ENCODE results near the gene RNF150. TPM values are rescaled to one million over a fixed set of nuclear protein-coding genes. Genes with fewer than 3 reads are reported as not detected.

Gene RNF150
- polyA plus RNA-seq, 3 donors: 0.21 TPM; not detected in 2

- H3K36me3 ChIP-seq (replicated peaks in 1 of 2; ENCODE audit: control insufficient read depth in 1 of 2, insufficient read depth in 2 of 2, low read length in 2 of 2): no peaks in the 10 kb centered on the region
- H3K79me2 ChIP-seq (ENCODE audit: insufficient read depth, low read length): no peaks in the 10 kb centered on the region
- H2AFZ ChIP-seq (ENCODE audit: insufficient read depth, low read depth, low read length, poor library complexity, severe bottlenecking): no peak overlapping the region
- no peaks in the 10 kb centered on the region for H3K9me3 ChIP-seq (replicated peaks in 1 of 2; ENCODE audit: control insufficient read depth in 1 of 2, insufficient read depth in 1 of 2, low read length in 2 of 2)
- no peak overlapping the region for H3K4me3 ChIP-seq (replicated peaks in 1 of 3; ENCODE audit: low read depth in 2 of 3, low read length in 3 of 3)
- H3K27ac ChIP-seq (ENCODE audit: low read depth in 1 of 2, low read length in 2 of 2): no peak overlapping the region
- no peak for DNase-seq
- Mint-ChIP-seq H3K9me3 (no peaks in the 10 kb centered on the region), H3K27me3 (ENCODE audit: low read depth in 3 of 3) (peaks cover 1 to 5% (median 2%) of the 10 kb centered on the region in 3 donors), H3K36me3 (no peaks in the 10 kb centered on the region), H3K4me3 (no peak overlapping the region), H3K4me1 (peaks cover 5% of the 10 kb centered on the region), H3K27ac (no peak overlapping the region)
- intact Hi-C loops (cut with micrococcal nuclease): loop anchor here in 1 of 2 donors (10.0 kb wide), 2 partner anchors 172 to 502 kb away; no protein-coding TSS in a partner anchor
- peaks cover 0 to 2% of the 10 kb centered on the region in 2 donors for H3K27me3 ChIP-seq (ENCODE audit: control insufficient read depth in 2 of 2, insufficient read depth in 2 of 2, low read length in 2 of 2)
- WGBS (ENCODE audit: insufficient coverage): 92% methylated on average over 3 of the region's 6 CpGs
- H3K9ac ChIP-seq (ENCODE audit: insufficient read depth, low read length, poor library complexity, severe bottlenecking): no peak overlapping the region
- no peaks in the 10 kb centered on the region for H3K4me1 ChIP-seq (ENCODE audit: control insufficient read depth in 1 of 2, insufficient read depth in 2 of 2, low read length in 2 of 2)
- no peak for TF ChIP-seq CTCF (IDR thresholded peaks at IDR 0.05)
- H3K4me2 ChIP-seq (replicated peaks; ENCODE audit: extremely low read depth, low read length, poor library complexity, severe bottlenecking): no peak overlapping the region
- H4K20me1 ChIP-seq (ENCODE audit: insufficient read depth, low read length): no peaks in the 10 kb centered on the region
Observed at GRCh38 chr4:140856621-140857062, 276.6 kb downstream of the RNF150 start.

GRCh38 chr4:140854168-140854567, 279.1 kb downstream of the RNF150 start:
- no peaks in the 10 kb centered on the region for H3K9me3 ChIP-seq (replicated peaks in 1 of 2; ENCODE audit: control insufficient read depth in 1 of 2, insufficient read depth in 1 of 2, low read length in 2 of 2)
- peaks cover 0 to 2% of the 10 kb centered on the region in 2 donors for H3K27me3 ChIP-seq (ENCODE audit: control insufficient read depth in 2 of 2, insufficient read depth in 2 of 2, low read length in 2 of 2)
- H3K4me1 ChIP-seq (ENCODE audit: control insufficient read depth in 1 of 2, insufficient read depth in 2 of 2, low read length in 2 of 2): peaks cover 4 to 5% of the 10 kb centered on the region in 2 donors
- 80% methylated on average over 1 of the region's 2 CpGs for WGBS (ENCODE audit: insufficient coverage)
- no peaks in the 10 kb centered on the region for H3K36me3 ChIP-seq (replicated peaks in 1 of 2; ENCODE audit: control insufficient read depth in 1 of 2, insufficient read depth in 2 of 2, low read length in 2 of 2)
- H3K9ac ChIP-seq (ENCODE audit: insufficient read depth, low read length, poor library complexity, severe bottlenecking): no peak overlapping the region
- TF ChIP-seq CTCF (IDR thresholded peaks at IDR 0.05): no peak
- H3K4me2 ChIP-seq (replicated peaks; ENCODE audit: extremely low read depth, low read length, poor library complexity, severe bottlenecking): no peak overlapping the region
- Mint-ChIP-seq H3K9me3 (no peaks in the 10 kb centered on the region), H3K27ac (no peak overlapping the region), H3K27me3 (ENCODE audit: low read depth in 3 of 3) (peaks cover 1 to 5% (median 2%) of the 10 kb centered on the region in 3 donors), H3K4me3 (no peak overlapping the region), H3K4me1 (peaks cover 12% of the 10 kb centered on the region), H3K36me3 (no peaks in the 10 kb centered on the region)
- H3K79me2 ChIP-seq (ENCODE audit: insufficient read depth, low read length): no peaks in the 10 kb centered on the region
- no peak overlapping the region for H3K4me3 ChIP-seq (replicated peaks in 1 of 3; ENCODE audit: low read depth in 2 of 3, low read length in 3 of 3)
- no peak for DNase-seq
- no peaks in the 10 kb centered on the region for H4K20me1 ChIP-seq (ENCODE audit: insufficient read depth, low read length)
- intact Hi-C loops (cut with micrococcal nuclease): loop anchor here in 1 of 2 donors (10.0 kb wide), 2 partner anchors 169 to 499 kb away; no protein-coding TSS in a partner anchor
- no peak overlapping the region for H3K27ac ChIP-seq (ENCODE audit: low read depth in 1 of 2, low read length in 2 of 2)
- H2AFZ ChIP-seq (ENCODE audit: insufficient read depth, low read depth, low read length, poor library complexity, severe bottlenecking): no peak overlapping the region

All from CD14-positive monocyte (primary cell).